HG03354 (cell line): Measurements from ENCODE around the gene CRX.
"Not testable (repeated sequence)": the region's sequence is repeated elsewhere in the genome, so short reads cannot be mapped to it uniquely, and the experiment has no call there.

Experiments used
- ATAC-seq: cut with Tn5 transposase; IDR thresholded peaks from one replicate; pipeline ENCODE4 v1.9.1; 2021; ENCODE audit warnings: mild to moderate bottlenecking; ENCODE audit not compliant: unreplicated experiment, poor library complexity, severe bottlenecking

CRX gene

DNA sequence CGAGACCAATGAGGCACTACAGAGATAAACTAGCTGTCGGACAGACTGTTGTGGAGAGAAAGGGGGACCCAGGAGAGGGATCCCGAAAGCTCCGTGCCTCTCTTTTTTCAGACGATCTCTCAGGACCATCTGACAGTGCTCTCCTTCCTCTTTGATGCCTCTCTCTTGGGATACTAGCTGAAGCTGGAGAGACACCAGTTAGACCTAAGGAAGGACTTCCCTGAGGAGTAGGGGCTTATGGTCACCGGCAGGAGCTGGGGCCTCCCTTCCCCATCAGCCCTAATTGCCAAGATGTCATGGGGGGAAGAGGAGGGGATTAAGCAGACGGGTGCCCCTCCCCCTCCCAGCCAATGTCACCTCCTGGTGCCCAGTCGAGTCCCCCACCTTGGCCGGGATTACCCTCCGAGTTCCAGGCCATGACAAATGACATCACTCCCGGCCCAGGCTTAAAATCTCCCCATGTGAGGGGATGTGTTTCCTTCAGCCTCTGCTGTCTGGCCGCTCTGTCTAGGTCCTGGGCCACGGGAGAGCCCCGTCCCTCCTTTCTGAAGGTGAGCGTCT is at the start of gene CRX:
Gene CRX, plus strand, starts transcription at position 478 of the 561 bp plus-strand sequence. CDS start 12,507 bp downstream, outside the sequence.
- ATAC-seq: no peak

DNA sequence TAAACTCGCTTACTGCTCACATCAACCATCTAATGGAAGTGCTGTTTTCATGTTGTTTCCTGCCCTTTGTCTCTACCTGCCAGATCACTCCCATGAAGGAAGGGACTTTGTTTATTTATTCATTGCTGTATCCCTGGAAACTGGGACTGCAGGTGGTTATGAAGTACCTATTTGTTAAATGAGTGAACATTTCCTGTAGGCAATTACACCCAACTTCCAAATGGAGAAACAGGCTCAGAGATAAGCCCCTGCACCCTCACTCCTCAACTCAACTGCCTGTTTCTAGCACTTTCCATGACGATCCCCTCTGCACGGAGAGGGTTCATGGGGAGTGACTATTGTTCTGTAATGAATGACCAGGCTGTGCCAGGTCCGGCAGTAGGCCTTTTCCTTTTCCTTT is 45.2 kb upstream of the CRX start:
- ATAC-seq: no peak

DNA sequence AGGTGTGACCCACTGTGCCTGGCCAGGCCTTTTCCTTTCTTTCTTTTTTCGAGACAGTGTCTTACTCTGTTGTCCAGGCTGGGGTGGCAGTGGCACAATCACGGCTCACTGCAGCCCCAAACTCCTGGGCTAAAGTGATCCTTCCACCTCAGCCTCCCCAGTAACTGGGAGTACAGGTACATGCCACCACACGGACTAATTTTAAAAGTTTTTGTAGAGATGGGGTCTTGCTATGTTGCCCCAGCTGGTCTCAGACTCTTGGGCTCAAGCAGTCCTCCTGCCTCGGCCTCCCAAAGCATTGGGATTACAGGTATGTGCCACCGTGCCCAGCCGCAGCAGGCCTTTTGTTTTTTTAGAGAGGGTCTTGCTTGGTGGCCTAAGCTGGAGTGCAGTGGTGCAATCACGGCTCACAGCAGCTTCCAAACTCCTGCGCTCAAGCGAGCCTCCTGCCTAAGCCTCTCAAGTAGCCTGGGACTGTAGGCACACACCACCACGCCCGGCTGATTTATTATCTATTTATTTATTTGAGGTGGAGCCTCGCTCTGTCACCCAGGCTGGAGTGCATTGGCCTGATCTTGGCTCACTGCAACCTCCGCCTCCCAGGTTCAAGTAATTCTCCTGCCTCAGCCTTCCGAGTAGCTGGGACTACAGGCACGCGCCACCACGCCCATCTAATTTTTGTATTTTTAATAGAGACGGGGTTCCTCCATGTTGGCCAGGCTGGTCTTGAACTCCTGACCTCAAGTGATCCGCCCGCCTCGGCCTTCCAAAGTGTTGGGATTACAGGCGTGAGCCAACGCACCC is 44.3 kb upstream of the CRX start:
- ATAC-seq: not testable (repeated sequence)

DNA sequence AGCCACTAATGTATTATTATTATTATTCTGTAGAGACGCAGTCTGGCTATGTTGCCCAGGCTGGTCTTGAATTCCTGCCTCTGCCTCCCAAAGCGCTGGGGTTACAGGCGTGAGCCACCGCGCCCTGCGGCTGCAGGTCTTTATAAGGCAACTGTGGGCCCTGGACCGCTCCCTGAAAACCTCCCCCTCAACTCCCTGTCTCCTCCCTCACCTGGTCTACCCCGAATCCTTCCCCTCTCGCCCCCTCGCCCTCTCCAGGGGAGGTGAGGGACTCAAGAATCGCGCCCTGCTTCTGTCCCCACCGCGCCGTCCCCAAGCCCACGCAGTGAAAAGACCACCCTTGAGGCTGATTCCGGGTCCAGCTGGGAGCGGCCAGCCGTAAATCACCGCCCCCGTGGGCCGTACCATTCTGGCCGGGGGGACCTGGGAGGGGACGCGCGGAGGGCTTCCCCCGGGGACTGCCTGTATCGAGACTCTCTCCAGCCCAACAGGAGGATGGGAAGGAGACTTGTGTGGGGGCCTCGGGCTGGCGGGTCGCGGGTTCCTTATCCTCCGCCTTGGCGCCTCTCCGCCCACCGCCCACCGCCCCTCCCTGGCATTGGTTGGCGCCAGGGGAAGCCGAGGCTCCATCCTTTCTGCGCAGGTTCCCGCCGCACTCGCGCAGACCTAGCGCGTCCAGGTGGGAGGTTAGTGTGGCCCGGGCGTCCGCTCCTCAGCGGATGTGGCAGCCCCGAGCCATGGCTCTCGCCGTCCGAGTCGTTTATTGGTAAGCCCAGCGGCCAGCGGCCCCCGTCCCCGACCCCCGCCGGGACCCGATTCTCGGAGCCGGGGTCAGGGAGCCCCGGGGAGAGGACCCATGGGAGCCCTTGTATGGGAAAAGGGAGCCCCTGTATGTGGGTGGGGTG is 43.4 kb upstream of the CRX start, which contains the start of gene SELENOW:
Gene SELENOW, plus strand, starts transcription at position 655 of the 905 bp plus-strand sequence. Its CDS starts 83 bp downstream, at position 738.
- peak; percentile 84 for ATAC-seq

GRCh38 chr19:47778954-47779351 is 42.8 kb upstream of the CRX start:
- ATAC-seq: peak; percentile 9

- no peak for ATAC-seq
Measured at GRCh38 chr19:47779524-47780214, 42.1 kb upstream of the CRX start.

DNA sequence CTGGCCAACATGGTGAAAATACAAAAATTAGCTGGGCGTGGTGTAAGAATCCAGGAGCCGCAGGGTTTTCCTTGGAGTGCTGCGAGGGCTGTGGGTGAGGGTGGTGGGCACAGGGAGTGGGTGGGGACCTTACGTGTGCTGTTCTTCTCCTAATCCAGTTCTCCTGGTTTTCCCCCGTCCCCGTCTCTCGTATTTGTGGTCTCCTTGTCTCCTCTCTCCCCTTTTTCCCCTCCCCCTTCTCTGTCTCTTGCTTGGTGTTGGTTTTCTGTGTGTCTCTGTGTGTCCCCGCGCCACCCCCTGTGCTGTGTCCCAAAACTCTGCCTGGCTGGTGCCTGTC is 41.6 kb upstream of the CRX start:
- no peak for ATAC-seq

DNA sequence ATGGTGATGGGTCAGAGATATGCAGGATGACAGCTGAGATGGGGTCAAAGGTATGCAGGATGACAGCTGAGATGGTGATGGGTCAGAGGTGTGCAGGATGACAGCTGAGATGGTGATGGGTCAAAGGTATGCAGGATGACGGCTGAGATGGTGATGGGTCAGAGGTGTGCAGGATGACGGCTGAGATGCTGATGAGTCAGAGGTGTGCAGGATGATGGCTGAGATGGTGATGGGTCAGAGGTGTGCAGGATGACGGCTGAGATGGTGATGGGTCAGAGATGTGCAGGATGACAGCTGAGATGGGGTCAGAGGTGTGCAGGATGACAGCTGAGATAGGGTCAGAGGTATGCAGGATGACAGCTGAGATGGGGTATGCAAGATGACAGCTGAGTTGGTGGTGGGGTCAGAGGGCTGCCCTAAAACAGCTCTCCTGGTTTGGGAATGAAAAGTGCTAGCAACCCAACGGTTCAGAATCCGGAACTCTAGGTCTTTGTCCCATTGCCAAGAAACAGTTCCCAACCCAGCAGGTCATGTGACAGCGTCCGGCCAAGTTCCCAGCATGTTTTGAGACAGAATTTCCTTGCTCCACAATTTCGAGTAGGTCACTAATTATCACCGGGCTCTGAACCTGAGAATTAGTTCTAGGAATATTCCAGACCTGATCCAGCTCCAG is 40.0 kb upstream of the CRX start:
- ATAC-seq: no peak

DNA sequence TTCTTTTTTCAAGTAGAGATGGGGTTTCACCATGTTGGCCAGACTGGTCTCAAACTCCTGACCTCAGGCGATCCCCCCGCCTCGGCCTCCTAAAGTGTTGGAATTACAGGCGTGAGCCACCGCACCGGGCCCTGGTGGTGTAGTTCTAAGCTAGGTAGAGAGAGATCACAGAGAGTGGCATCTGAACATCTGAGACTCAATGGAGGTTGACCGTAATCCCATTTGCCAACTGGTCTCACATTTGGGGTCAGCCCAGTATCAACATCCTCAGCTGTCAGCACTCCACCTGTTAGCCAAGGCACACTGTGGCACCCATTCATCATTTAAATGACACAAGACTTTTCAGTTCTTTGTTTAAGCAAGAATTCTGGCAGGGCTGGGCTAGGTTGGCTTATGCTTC is 35.2 kb upstream of the CRX start:
- ATAC-seq: no peak

- not testable (repeated sequence) for ATAC-seq
Measured at GRCh38 chr19:47787307-47787706, 34.4 kb upstream of the CRX start.

DNA sequence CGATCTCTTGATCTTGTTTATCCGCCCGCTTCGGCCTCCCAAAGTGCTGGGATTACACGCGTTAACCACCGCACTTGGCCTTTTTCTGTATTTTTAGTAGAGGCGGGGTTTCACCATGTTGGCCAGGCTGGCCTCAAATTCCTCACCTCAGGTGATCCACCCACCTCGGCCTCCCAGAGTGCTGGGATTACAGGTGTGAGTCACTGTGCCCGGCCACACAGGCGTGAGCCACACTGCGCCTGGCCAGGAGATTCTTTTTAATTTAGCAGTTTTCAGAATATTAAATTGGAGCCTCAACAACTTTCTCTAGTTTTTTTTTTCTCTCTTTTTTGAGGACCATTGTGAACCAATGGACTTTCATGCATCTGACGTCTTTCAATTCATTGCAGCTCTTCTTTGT is 31.9 kb upstream of the CRX start:
- ATAC-seq: not testable (repeated sequence)

DNA sequence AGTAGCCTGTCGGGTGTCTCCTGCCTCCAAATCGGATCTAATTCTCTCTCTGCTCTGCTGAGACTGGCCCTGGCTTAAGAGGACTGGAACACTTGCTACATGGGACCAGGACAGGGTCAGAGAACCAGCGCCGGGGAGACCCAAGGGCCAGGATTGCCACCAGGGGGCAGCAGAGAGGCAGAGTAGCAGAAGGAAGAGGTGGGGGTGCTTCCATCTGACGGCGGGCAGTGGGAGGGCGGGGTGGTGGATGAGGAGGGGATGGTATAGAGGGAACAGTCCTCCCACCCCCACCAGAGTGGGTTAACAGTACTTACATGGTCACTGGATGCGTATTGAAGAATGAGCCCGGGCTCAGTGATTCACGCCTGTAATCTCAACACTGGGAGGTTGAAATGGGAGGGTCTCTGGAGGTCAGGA is 31.3 kb upstream of the CRX start:
- ATAC-seq: no peak

DNA sequence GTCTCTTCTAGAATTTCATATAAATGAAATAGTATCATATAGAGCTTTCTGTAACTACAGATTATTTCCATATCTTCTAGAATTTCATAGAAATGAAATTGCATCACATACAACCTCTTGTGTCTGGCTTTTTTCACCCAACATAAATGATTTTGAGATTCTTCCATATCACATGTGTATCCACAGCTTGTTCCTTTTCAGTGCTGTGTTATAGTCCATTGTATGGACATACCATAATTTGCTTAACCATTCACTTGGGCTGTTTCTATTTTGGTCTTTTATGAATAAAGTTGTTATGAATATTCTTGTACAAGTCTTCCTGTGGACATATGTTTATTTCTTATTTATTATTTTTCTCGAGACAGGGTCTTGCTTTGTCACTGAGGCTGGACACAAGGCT is 29.1 kb upstream of the CRX start:
- ATAC-seq: no peak

DNA sequence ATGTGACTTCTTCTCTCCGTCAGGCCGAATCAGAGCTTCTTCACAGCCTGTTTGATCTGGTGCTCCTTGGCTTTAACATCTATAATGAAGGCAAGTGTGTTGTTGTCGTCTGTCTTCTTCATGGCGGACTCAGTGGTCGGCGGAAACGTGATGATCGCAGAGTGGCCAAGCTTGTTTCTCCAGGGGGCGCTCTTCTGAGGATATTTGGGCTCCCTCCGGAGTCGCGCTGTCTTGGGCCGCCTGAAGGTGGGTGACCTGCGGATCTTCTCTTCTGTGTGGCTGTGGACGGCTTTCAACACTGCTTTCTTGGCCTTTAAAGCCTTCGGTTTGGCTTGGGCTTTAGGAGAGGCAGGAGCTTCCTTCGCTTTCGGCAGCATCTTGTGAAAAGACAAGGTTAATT is 27.2 kb upstream of the CRX start:
- no peak for ATAC-seq

GRCh38 chr19:47796785-47797184 is 25.0 kb upstream of the CRX start:
- no peak for ATAC-seq

- no peak for ATAC-seq
Measured at GRCh38 chr19:47797996-47798903, 23.5 kb upstream of the CRX start.

GRCh38 chr19:47798904-47799266 is 22.9 kb upstream of the CRX start:
- no peak for ATAC-seq

GRCh38 chr19:47801270-47801669 is 20.5 kb upstream of the CRX start:
- no peak for ATAC-seq
